Testis (tissue), 3 donors: ENCODE results near the gene GALNT17. TPM values are rescaled to one million over a fixed set of nuclear protein-coding genes. Genes with fewer than 3 reads are reported as not detected.
A peak's percentile ranks its signal among the peaks of the same experiment; 100 is the strongest.

ENCODE experiments used
- DNase-seq: peaks from one replicate; pipeline ENCODE4 v3.0.0-alpha.2; 2019
- H3K27ac ChIP-seq, 2 donors: fragments of 200-600 bp; sonication (generic); one replicate each; pipeline ENCODE4 v1.5.1; 2019
- H3K27me3 ChIP-seq: fragments of 200-600 bp; sonication (generic); one replicate; pipeline ENCODE4 v1.5.1; 2019
- H3K36me3 ChIP-seq: fragments of 200-600 bp; sonication (generic); one replicate; pipeline ENCODE4 v1.5.1; 2017; ENCODE audit warnings: low read depth; ENCODE audit errors: missing control alignments
- H3K4me1 ChIP-seq: fragments of 200-600 bp; sonication (generic); one replicate; pipeline ENCODE4 v1.5.1; 2019
- H3K4me3 ChIP-seq, 2 donors: fragments of 200-600 bp; sonication (generic); one replicate each; pipeline ENCODE4 v1.5.1; 2017 to 2019
- H3K9me3 ChIP-seq: fragments of 200-600 bp; sonication (generic); one replicate; pipeline ENCODE4 v1.5.1; 2017
- POLR2A ChIP-seq: fragments of 450-650 bp; IDR thresholded peaks from one replicate; pipeline ENCODE4 v1.6.1; 2017; ENCODE audit warnings: antibody characterized with exemption, mild to moderate bottlenecking, moderate library complexity
- whole genome bisulfite sequencing, 2 donors: methylation state at CpG; one replicate each; pipeline ENCODE4 v1.1.5; 2018; 5-methylcytosine and 5-hydroxymethylcytosine counted together
- intact Hi-C: fragments of 100-400 bp; cut with DNase I; formaldehyde crosslinking; loops from one replicate; pipeline ENCODE4 v1.15.1; 2023; ENCODE audit warnings: low total_unique reads
- polyA plus RNA-seq: library from polyadenylated mRNA; stranded (reverse); fragments of 350-450 nt; fragmentation: Illumina TruSeq; extraction: RNeasy Lipid Tissue Mini Kit (QIAGEN cat#74804); gene quantifications from one replicate; pipeline ENCODE4 v1.2.3, GENCODE V29; 2014; ENCODE audit warnings: low read depth, low replicate concordance; ENCODE audit not compliant: insufficient read depth
- total RNA-seq, 2 donors: library from RNA; depleted of rRNA; stranded (reverse); fragments of >200 nt; gene quantifications; one replicate each; pipeline ENCODE4 v1.2.3, GENCODE V29; 2016
- TF ChIP-seq, protein P1 (sequence below), 3 experiments: fragments of 450-650 bp in 2 of 3; fragments of 200-600 bp in 1 of 3; sonication (generic) in 1 of 3; IDR thresholded peaks; one replicate each; pipeline ENCODE4 v1.5.1; 2016 to 2019; ENCODE audit warnings: antibody characterized with exemption in 3 of 3, mild to moderate bottlenecking in 2 of 3, moderate library complexity in 1 of 3

GALNT17 gene
- total and polyA plus RNA-seq, 3 donors from 2014 or later: 10.9 to 39.1 (median 29.4) TPM

DNA sequence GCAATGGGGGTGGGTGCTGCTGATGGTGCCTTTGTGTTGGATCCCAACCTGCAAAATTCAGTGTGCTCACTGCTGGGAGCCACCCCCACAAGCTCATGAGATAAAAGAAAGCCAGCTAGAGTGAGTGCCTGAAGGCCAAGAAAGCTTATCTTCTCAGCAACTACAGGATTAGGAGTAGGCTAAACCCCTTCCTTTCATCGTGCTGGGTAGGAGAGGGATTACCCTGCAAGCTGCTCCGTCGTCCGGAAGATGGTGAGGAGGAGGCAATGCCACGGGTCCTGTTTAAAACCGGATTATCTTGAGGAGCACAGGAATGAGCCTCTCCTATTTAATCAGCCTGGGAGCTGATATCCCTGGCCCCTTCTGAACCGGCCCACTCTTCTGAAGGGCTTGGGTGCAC, 258.0 kb downstream of the GALNT17 start:
- Histone ChIP-seq H3K9me3 (no peaks in the 10 kb centered on the region), H3K4me3 (no peak overlapping the region), H3K27ac (no peak overlapping the region), H3K4me1 (no peaks in the 10 kb centered on the region), H3K36me3 (no peaks in the 10 kb centered on the region), H3K27me3 (no peaks in the 10 kb centered on the region)
- intact Hi-C loops: no loop called here
- 56 to 84% methylated on average over 7 of the region's 7 CpGs for WGBS, 2 donors
- peak; percentile 20 for DNase-seq
- no peak for TF ChIP-seq POLR2A

- Histone ChIP-seq H3K4me1 (no peaks in the 10 kb centered on the region), H3K36me3 (no peaks in the 10 kb centered on the region), H3K4me3 (no peak overlapping the region), H3K27me3 (no peaks in the 10 kb centered on the region), H3K27ac (no peak overlapping the region), H3K9me3 (no peaks in the 10 kb centered on the region)
- 81 to 91% methylated on average over 7 of the region's 7 CpGs for WGBS, 2 donors
- intact Hi-C loops: no loop called here
- TF ChIP-seq, protein P1, sequence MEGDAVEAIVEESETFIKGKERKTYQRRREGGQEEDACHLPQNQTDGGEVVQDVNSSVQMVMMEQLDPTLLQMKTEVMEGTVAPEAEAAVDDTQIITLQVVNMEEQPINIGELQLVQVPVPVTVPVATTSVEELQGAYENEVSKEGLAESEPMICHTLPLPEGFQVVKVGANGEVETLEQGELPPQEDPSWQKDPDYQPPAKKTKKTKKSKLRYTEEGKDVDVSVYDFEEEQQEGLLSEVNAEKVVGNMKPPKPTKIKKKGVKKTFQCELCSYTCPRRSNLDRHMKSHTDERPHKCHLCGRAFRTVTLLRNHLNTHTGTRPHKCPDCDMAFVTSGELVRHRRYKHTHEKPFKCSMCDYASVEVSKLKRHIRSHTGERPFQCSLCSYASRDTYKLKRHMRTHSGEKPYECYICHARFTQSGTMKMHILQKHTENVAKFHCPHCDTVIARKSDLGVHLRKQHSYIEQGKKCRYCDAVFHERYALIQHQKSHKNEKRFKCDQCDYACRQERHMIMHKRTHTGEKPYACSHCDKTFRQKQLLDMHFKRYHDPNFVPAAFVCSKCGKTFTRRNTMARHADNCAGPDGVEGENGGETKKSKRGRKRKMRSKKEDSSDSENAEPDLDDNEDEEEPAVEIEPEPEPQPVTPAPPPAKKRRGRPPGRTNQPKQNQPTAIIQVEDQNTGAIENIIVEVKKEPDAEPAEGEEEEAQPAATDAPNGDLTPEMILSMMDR (IDR thresholded peaks at IDR 0.05): no peak
- TF ChIP-seq POLR2A: no peak
- no peak for DNase-seq
Observed at GRCh38 chr7:71393661-71394060, 261.7 kb downstream of the GALNT17 start.

DNA sequence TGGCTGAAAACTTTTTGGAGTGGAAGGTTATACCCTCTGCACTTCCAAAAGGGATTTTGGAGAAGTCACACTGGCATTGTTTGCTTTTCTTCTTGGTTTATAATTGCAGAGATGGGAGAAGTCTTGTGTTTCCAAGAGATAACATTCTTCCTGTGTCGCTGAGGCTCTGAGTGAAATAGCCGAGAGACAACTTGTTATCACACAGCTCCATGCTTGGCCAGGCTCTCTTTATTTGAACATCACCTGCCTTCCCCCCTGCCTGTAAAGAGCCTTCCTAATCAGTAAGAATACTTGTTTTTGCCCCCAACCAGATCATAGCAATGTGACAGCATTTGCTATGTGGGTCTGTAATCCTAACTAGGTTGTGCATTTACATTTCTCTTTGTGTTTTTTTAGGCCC, 270.7 kb downstream of the GALNT17 start:
- intact Hi-C loops: no loop called here
- TF ChIP-seq, protein P1 (IDR thresholded peaks at IDR 0.05): no peak
- TF ChIP-seq POLR2A: no peak
- H3K4me1 ChIP-seq: no peaks in the 10 kb centered on the region
- H3K36me3 ChIP-seq: no peaks in the 10 kb centered on the region
- no peak overlapping the region for H3K4me3 ChIP-seq
- no peak overlapping the region for H3K27ac ChIP-seq
- H3K9me3 ChIP-seq: no peaks in the 10 kb centered on the region
- 58 to 78% methylated on average over 2 of the region's 2 CpGs for WGBS, 2 donors
- no peaks in the 10 kb centered on the region for H3K27me3 ChIP-seq
- no peak for DNase-seq

- 57 to 59% methylated on average over 16 of the region's 16 CpGs for WGBS, 2 donors
- H3K27me3 ChIP-seq: no peaks in the 10 kb centered on the region
- no peaks in the 10 kb centered on the region for H3K9me3 ChIP-seq
- no peak overlapping the region for H3K4me3 ChIP-seq
- no peak for DNase-seq
- no peak for TF ChIP-seq POLR2A
- TF ChIP-seq, protein P1 (IDR thresholded peaks at IDR 0.05): no peak
- H3K36me3 ChIP-seq: no peaks in the 10 kb centered on the region
- H3K4me1 ChIP-seq: no peaks in the 10 kb centered on the region
- H3K27ac ChIP-seq: no peak overlapping the region
- intact Hi-C loops: no loop called here
Observed at GRCh38 chr7:71403202-71403946, 271.4 kb downstream of the GALNT17 start.

- intact Hi-C loops: no loop called here
- TF ChIP-seq POLR2A: no peak
- TF ChIP-seq, protein P1 (IDR thresholded peaks at IDR 0.05): no peak
- H3K27me3 ChIP-seq: no peaks in the 10 kb centered on the region
- H3K4me1 ChIP-seq: no peaks in the 10 kb centered on the region
- no peaks in the 10 kb centered on the region for H3K36me3 ChIP-seq
- H3K9me3 ChIP-seq: no peaks in the 10 kb centered on the region
- whole genome bisulfite sequencing, 2 donors: 82 to 91% methylated on average over 2 of the region's 2 CpGs
- no peak overlapping the region for H3K27ac ChIP-seq
- DNase-seq: no peak
- H3K4me3 ChIP-seq: no peak overlapping the region
Observed at GRCh38 chr7:71404726-71405345, 272.9 kb downstream of the GALNT17 start.
